Ecto neural progenitor cell (in vitro differentiated cells): ENCODE measurements around the gene SPATA32.

Experiments used
- DNase-seq: peaks from one replicate; pipeline ENCODE4 v3.0.0-alpha.2; 2018; ENCODE audit warnings: low spot score

SPATA32 gene

DNA sequence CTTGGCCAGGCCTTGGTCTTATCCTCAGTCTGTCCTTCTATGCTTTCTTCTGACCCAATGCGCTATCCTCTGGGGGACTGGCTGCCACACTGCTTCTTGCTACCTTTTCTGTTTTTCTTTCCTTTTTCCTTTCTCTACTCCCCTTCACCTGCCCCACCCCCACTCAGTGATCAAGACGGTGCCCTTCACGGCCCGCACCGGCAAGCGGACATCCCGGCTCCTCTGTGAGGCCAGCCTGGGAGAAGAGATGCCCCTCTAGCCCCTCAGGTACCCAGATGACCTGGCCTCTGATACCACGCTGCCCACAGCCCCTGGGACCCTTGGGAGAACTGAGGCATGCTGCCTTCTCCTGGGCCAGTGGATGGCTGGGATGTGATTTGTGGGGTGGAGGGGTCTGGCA is 15.6 kb downstream of the SPATA32 start:
- no peak for DNase-seq

DNA sequence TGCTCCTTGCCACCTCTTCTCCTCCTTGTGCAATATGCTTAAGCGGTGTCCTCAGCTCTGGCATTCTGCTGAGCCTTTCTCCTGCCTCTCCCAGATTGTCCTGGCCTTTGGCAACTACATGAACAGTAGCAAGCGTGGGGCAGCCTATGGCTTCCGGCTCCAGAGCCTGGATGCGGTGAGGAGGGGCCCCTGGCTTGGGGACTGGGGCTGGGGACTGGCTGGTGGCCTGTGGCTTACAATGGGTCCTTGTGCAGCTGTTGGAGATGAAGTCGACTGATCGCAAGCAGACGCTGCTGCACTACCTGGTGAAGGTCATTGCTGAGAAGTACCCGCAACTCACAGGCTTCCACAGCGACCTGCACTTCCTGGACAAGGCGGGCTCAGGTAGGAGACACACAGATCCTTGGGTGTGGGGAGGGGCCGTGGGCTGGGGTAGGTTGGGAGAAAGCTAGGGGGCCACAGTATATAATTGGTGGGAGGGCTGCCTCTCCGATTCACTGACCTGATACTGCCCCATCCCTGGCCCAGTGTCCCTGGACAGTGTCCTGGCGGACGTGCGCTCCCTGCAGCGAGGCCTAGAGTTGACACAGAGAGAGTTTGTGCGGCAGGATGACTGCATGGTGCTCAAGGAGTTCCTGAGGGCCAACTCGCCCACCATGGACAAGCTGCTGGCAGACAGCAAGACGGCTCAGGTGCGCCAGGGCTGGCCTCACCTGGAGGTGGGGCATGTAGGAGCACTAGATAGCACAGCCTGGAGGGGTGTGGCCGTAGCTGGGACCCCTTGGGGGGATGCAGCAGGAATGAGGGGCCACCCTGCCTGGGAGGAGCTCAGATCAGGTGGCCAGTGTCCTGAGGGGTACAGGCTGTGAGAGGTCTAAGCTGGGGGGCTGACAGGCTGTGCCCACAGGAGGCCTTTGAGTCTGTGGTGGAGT is 16.9 kb downstream of the SPATA32 start:
- no peak for DNase-seq

DNA sequence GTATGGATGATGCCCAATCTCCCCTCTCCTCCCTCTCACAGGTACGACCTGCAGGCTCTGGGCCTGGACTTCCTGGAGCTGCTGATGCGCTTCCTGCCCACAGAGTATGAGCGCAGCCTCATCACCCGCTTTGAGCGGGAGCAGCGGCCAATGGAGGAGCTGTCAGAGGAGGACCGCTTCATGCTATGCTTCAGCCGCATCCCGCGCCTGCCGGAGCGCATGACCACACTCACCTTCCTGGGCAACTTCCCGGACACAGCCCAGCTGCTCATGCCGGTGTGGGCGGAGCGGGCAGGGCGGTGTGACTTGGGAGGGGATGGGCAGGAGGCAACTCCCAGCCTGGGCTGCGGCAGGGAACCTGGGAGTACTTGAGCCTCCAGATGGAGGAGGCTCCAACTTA is 18.1 kb downstream of the SPATA32 start:
- no peak for DNase-seq

DNA sequence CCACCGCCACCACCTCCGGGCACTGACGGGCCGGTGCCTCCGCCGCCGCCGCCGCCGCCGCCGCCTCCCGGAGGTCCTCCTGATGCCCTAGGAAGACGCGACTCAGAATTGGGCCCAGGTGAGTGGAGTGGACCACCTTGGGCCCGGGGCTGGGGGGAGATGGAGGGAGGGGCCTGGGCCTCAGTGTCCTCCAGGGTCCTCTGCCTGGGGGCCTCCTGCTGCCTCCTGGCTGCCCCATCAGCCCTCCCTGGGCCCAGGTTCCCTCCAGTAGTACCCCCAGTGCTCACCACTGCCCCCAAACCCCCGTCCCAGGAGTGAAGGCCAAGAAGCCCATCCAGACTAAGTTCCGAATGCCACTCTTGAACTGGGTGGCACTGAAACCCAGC is 19.9 kb downstream of the SPATA32 start:
- no peak for DNase-seq

DNA sequence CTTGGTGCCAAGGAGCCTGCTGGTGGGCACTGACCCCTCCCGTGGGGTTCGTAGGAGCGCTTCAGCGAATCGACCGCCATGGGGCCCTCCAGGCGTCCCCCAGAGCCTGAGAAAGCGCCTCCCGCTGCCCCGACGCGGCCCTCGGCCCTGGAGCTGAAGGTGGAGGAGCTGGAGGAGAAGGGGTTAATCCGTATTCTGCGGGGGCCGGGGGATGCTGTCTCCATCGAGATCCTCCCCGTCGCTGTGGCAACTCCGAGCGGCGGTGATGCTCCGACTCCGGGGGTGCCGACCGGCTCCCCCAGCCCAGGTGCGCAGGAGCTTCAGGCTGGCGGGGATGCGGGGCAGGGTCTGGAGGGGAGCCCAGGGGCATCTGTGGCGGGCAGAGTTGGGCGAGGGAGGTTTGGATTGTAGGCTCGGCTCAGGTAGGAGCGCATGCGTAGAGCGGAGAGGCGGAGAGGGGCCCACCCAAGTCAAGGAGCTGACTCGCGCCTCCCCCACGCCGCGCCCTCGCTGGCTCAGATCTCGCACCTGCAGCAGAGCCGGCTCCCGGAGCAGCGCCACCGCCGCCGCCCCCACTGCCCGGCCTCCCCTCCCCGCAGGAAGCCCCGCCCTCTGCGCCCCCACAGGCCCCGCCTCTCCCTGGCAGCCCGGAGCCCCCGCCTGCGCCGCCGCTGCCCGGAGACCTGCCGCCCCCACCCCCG is 20.4 kb downstream of the SPATA32 start:
- DNase-seq = peak; percentile 84

DNA sequence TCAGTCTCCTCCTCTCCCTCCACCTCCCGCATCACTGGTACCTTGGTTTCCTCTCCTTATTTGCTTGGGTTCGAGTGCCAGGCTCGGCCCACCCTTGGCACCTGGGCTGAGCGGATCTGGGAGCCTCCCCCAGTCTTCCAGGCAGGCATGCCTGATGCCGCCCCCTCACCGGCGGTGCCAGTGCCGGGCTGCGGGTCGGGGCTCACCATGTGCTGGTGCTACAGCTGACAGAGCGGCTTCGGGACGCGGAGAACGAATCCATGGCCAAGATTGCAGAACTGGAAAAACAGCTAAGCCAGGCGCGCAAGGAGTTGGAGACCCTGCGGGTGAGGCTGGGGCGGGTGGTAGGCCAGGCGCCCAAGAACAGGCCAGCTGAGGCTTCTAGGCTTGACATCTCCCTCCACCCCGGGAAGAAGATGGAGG is 21.0 kb downstream of the SPATA32 start:
- no peak for DNase-seq

DNA sequence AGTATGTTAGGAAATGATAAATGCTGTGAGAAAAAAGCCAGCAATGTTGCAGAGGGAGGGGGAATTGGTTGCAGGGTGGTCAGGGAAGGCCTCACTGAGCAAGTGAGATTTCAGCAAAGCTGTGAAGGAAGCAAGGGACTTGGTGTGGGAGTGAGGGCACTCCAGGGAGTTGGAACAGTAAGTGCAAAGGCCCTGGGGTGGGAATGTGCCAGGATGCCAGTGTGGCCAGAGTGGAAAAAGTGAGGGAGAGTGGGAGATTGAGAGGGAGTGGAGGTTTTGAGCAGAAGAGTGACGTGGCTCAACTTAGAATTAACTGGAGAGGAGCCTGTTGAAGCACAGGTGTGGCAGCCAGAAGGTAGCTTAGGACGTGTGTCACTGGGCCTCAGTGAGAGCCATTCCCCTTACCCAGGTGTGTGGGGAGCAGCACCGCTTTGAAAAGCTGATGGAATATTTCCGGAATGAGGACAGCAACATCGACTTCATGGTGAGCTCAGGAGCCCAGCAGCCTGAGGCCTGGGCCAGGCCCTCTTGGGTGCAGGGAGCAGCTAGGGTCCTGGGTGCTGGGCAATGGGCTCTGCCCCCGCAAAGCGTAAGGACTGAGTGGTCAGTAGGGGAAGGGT is 23.6 kb downstream of the SPATA32 start:
- no peak for DNase-seq

DNA sequence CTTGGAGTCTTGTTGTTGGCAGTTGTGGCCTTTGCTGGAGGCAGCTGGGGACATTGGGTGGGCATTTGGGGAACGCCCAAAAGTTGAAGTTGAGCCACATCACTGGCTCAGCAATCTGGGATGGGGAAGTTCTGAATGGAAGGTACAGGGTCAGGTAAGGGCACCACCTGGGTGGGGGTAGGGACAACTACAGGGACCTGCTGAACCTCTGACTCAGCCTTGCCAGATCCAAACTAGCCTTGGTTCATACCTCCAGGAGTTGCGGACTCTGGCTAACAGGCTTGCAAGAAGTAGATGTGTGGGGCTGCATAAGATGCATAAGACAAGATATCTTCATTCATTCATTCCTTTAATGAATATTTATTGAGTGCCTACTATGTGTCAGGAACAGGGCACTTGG is 24.2 kb downstream of the SPATA32 start:
- DNase-seq = no peak

DNA sequence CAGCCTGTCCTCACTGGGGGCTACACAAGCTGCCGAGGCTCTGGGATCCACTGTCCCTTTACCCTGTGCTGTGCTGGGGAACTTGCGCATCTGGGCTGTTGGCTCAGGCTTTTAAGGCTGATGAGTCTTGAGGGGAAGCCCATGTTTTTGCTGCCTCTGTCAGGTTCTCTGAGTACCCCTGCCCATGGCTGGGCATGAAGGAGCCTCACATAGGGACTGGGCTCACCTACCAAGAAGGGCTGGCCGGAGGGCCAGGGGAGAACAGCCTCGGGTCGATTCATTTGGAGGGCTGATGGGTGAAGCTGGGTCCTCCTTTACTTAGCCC is 25.6 kb downstream of the SPATA32 start:
- no peak for DNase-seq

DNA sequence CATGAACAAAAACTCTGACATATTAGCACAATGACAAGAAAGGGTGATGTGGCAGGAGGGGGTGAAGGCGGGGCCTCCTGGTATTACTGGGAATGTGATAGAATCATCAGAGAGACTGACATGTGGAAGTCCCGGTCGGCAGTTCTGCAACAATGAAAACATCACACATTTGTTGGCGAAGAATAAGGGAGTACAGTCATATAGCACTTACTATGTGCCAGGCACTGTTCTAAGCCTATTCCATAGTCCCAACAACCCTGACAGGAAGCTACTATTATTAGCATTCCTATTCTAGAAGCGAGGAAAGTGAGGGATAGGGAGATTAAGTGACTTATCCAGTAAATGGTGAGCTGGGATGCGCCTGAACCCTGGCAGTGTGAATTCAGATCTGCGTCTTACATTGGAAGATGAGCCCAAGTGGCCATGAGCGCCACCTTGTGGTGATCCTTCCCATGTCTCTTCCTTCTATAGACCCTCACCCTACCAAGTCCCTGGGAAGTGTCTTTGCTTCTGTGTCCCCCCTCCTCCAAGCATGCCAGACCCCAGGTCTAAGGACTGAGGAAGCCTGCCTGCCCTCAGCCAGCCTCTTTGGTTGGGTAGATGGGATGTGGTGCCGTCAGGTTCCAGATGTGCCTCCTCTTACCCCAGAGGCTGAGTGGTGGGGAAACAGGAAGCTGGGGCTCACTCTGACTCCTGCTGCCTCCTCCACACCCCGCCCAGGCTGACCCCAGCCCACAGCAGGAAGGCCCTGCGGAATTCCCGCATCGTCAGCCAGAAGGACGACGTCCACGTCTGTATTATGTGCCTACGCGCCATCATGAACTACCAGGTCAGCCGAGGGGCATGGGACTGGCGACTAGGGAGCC is 26.2 kb downstream of the SPATA32 start:
- DNase-seq = peak; percentile 88

DNA sequence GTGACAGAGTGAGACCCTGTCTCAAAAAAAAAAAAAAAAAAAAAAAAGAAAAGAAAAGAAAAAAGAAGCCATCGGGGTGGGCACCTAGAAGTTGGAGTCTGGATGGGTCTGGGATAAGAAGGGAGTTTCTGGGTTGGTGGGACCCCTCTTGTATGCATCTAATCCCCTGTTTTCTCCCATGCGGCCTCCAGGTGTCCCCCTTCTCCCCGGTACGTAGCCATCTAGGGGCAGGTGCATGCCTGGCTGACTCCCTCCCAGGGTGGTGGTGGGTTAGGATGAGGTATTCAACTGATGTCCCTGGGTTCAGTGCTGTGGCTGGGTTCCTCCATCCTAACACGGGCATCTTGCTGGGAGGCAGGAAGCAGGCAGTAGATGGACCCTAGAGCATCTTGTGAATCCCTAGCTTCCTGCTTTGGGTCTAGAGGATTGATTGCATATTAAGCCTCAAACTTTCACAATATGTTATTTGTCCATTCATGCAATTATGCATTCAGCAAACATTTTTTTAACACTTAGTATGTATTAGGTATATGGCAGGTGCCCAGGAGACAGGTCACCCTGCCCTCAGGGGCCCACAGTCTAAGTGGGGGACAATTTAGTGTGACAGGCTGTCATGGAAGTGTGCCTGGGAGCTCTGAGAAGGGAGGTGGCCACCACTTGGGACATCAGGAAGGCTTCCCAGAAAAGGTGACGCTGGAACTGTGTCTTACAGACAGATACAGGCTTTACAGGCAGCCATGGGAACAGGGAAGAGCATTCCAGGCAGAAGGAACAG is 27.1 kb downstream of the SPATA32 start:
- peak; percentile 63 for DNase-seq

DNA sequence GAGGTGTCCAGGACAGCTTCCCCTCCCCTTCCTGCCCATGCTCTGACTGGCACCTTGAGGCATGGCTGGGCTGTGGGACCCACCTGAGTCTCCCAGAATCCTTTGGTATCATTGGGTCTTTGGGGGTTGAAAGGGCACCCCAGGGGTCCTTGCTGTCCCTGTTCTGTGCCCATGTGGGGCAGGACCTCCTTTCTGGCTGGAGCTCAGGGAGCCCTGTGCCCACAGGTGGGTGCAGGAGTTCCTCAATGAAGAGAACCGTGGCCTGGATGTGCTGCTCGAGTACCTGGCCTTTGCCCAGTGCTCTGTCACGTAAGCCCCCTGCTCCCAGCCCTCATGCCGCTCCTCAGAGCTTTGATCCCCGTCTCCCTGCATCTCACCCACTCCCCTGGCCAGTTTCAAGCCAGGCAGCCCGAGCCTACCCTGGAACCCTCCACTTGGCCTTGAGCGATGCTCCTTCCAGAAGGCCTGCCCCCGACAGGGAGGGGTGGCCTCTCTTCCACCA is 28.4 kb downstream of the SPATA32 start:
- DNase-seq = no peak

DNA sequence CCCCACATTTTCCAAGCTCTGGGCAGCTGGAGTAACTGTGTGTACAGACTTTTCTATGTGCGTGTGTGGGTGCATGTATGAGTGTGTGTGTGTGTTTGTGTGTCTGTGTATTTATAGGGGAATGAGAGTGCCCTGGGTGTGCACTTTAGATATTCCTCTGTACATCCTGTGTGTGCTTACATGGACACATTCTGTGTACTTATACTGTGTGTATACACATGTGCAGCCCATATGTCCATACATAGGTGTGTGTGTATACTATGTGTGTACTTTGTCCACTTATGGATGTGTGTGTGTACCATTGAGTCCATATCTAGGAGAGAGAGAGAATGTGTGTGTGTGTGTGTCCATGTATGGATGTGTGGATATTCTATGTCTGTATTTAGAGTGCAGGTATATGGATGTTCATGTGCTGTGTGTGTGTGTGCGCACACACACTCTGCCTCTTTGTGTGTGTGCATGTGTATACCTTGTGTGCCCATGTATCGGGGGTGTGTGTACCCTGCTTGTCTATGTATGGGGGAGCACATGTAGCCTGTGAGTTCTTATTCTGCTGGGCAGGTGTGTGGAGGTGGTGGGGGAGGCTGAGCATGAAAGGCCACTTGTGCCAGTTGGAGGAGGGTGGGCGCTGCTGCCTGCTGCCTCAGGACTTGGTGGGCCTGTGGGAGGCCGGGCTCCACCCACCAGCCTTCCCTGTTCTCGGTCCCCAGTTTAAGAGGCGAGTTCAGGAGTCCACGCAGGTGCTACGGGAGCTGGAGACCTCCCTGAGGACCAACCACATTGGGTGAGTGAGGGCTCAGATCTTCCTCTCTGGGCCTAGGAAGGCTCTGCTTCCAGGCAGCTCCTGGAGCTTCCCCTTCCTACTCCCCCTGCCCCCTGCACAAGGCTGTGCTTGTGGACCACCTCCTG is 29.1 kb downstream of the SPATA32 start:
- no peak for DNase-seq

DNA sequence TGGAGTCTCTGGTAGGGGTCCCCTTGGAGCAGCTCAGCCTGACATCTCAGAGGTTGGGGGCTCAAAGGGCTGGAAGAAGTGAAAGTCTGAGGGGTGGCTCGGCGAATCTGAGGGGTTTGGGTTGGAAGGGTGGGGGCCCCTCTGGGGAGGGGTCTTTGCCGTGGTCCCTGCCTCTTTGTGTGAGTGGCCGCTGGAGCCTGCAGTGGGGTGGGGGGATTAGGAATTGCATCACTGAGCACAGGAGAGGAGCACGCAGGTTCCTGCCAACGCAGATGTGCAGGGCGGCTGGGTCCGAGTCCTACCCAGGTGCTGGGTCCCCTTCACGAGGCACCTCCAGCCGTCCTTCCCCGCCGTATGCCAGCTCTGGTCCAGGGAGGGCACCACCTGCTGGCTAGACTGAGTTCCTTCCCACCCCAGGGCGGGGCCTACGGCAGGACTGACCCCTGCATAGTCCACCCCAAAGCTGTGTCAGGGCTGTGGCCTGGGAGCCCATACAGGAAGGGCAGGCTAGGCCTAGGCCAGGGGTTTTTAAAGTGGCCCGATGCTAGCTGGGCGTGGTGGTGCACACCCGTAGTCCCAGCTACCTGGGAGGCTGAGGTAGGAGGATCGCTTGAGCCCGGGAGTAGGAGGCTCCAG is 30.3 kb downstream of the SPATA32 start:
- peak; percentile 73 for DNase-seq

DNA sequence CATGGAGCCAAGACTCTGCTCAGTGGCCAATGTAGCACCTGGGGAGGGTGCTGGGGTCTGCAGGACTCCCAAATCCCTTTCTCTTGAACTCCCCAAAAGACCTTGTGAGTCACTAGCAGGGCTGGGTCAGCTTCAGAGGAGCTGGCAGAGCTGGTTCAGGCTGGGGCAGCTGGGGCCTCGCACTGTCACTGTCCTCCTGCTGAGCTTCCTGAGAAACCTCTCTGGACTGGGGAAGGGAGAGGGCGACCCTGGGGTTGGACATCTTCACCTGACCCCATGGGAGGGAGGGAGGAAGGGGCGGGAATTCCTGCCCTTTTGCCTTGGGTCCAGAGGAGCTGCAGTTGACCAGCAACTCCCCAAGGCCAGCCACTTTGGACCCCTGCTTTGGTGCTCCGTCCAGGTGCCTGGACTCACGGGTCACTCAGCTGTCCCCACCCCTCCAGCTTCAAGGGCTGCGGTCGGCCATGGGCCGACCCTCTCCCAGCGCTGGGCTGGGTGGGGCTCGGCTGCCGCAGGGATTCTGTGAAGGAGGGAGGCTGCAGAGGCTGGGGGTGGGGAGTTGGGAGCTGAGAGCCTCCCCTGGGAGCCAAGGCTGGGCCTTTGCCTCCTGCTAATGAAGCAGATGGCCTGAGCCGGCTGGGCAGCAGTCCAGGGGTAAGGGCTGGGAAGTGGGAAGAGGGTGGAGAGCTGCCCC is 31.0 kb downstream of the SPATA32 start:
- peak; percentile 52 for DNase-seq

DNA sequence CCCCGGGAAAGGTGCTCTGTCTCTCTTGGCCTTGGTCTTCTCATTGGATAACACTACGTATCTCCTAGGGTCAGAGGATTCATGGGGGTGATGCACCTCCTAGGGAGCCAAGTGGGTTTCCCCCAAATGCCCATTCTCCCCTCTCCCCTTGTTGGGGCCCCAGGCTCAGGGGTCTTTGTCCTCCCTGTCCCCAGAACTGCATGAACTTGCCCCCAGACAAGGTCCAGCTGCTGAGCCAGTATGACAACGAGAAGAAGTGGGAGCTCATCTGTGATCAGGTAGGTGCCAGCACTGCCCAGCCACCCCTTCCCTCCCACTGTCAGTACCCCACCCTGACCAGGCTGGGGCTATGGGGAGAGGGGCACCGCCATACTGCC is 31.5 kb downstream of the SPATA32 start:
- DNase-seq = no peak

DNA sequence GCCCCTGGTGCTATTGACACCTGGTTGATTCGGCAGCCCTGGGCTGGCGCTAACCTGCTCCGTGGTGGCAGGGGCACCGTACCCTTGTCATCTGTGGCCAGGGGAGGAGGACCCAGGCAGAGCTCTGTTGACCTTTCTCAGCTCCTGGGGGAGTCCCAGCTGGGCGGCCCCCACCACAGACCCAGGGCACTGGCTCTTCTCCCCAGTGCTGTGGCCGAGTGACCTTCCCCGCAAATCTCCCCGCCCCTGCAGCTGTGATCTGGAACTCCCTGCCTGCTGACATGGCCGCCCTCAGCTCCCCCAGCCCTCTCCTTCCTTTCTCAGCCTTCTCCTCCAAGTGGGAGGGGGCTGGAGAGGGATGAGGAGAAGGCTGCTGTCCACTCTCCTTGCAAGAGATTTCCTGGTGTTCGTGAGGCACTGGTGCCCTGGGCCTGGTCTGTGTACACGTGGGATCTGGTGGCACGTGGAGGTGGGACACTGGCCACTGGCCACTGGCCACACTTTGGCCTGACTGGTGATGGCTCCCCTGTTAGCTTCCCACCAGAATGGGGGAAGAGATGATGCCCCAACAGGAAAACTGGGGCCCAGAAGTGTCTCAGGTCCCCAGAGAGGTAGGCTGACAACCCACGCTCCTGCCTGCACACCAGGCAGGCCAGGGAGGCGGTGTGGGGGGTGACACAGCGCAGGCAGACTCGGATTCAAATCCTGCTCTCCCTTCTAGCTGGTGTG is 32.0 kb downstream of the SPATA32 start:
- DNase-seq = peak; percentile 50
